ENCODE results near the gene HDAC2. TPM values are rescaled to one million over a fixed set of nuclear protein-coding genes. Genes with fewer than 3 reads are reported as not detected.

The HDAC2 gene
- total RNA-seq, 1 donor from 2014 or later: 128 TPM

DNA sequence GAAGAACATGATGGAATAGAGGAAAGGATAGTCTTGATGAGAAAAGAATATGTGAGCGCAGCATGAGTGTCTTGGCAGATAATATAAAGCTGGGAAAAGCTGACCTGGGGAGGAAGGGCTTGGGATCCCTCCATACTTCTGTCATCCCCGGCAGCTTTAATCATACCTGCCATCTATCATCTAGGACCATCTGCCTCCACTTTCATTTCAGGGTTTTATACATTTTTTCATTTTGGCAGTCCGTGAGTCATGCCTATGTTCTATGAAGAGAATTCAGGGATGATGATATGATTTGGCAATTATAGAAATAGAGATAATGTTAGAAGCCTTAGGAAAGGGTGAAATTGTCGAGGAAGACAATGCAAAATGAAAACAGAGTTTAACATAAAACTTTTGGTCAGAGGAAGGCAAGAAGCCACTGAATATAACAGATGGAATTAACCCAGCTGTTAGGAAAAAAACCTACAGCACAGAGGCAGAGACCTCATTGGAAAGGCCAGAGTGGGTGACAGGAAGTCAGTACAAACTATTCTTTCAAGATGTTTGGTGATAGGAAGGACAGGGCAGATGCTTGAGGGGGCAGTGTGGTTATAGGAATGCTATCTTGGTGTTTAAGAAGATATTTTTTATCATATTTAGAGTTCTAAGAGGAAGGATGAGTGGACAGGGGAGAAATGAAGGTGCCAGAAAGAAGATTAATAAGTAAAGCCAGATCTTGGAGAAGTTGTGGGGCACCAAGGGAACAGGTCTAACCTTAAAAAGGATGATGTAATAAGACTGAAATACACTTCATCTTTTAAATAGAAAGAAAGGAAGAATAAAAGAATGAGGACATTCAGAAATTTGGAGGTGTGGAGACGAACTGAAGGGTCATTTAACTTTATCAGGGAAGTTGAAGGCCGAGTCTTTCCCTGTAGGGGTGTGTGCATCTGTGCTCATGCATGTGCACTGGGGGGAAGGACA, 76.0 kb downstream of the HDAC2 start:
- intact Hi-C loops (cut with micrococcal nuclease): no loop called here

DNA sequence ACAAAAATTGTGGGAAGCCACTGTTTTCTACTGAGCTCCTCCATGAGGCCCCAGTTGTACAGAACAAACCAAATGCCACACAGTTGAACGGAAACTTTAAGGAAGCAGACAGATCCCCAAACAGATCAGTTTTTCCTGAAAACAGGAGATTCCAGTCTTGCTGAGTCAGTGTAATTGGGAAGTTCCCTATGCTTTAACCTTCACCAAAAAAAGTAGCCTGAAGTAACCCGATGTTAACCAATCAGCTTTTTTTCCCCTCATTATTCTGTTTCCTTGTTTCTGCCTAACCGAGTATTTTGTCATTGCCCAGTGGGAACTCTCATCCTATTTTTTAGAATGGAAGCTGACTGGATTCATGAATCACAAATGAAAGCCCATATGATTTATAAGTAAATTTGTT, 77.1 kb downstream of the HDAC2 start:
- Mint-ChIP-seq H3K4me1 (ENCODE audit: low read depth) (no peaks in the 10 kb centered on the region), H3K4me3 (no peak overlapping the region)
- no peak for DNase-seq (ENCODE audit: low spot score)

More for the DNA sequence above, 76.0 kb downstream of the HDAC2 start:
- Mint-ChIP-seq H3K9me3 (no peaks in the 10 kb centered on the region), H3K27me3 (ENCODE audit: insufficient read depth) (no peaks in the 10 kb centered on the region), H3K4me3 (no peak overlapping the region), H3K4me1 (ENCODE audit: low read depth) (no peaks in the 10 kb centered on the region), H3K27ac (no peak overlapping the region), H3K36me3 (ENCODE audit: low read depth) (no peaks in the 10 kb centered on the region)
- no peak for DNase-seq (ENCODE audit: low spot score)

DNA sequence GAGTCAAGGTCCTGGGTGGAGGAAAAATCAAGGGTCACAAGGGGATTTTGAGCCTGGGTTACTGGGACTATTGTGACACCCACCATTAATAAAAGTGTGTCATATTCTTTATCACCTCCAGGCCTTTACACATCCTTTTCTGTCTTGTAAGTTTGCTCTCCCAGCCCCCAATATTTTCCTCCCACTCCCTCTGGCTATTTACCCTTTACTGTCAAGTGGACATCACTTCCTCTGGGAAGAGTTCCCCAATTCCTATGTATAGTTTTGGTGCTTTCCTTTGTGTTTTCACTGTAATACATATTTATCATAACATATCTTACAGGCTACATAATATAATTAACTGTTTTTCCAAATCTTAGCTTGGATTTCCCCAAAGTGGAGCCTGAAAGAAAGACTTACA, 77.5 kb downstream of the HDAC2 start:
- H3K27ac Mint-ChIP-seq: no peak overlapping the region
- no peak overlapping the region for H3K4me3 Mint-ChIP-seq
- no peak for DNase-seq (ENCODE audit: low spot score)
- intact Hi-C loops (cut with micrococcal nuclease): no loop called here
- H3K4me1 Mint-ChIP-seq (ENCODE audit: low read depth): no peaks in the 10 kb centered on the region
- no peaks in the 10 kb centered on the region for H3K9me3 Mint-ChIP-seq
- H3K36me3 Mint-ChIP-seq (ENCODE audit: low read depth): no peaks in the 10 kb centered on the region
- no peaks in the 10 kb centered on the region for H3K27me3 Mint-ChIP-seq (ENCODE audit: insufficient read depth)

More for the DNA sequence above, 77.1 kb downstream of the HDAC2 start:
- Mint-ChIP-seq H3K27me3 (ENCODE audit: insufficient read depth) (no peaks in the 10 kb centered on the region), H3K9me3 (no peaks in the 10 kb centered on the region), H3K27ac (no peak overlapping the region), H3K36me3 (ENCODE audit: low read depth) (no peaks in the 10 kb centered on the region)
- intact Hi-C loops (cut with micrococcal nuclease): no loop called here

DNA sequence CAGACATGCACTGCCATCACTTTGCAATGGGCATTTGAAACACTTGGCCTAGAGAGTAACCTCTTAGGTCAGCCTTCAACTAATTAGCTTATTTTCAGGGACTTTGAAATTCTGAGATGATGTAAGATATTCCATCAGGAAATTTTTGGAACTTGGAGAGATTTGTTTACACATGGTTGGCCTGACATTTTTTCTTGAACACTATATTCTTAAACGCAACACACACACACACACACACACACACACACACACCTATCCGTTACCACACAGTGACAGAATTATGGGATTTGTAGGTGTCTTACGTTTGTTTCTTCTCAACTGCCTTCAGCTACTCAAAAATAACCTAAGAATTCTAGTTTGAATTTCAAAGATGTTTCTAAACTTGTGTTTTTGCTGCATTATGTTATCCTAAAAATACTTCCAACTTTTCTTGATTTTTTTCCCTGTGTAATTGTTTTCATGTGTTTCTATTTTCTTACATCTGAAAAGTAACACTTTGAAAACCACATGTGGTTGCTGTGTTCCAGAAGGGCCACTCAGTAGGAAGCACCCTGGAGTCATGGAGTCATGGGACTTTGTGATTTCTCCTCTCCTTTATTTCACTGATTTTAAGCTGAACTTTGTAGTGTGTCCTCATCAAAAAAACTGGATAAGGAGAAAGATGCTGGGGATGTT, 81.9 kb downstream of the HDAC2 start:
- Mint-ChIP-seq H3K4me1 (ENCODE audit: low read depth) (no peaks in the 10 kb centered on the region), H3K9me3 (no peaks in the 10 kb centered on the region), H3K36me3 (ENCODE audit: low read depth) (no peaks in the 10 kb centered on the region), H3K4me3 (no peak overlapping the region), H3K27ac (no peak overlapping the region), H3K27me3 (ENCODE audit: insufficient read depth) (peaks cover 3% of the 10 kb centered on the region)
- DNase-seq (ENCODE audit: low spot score): no peak
- intact Hi-C loops (cut with micrococcal nuclease): no loop called here

DNA sequence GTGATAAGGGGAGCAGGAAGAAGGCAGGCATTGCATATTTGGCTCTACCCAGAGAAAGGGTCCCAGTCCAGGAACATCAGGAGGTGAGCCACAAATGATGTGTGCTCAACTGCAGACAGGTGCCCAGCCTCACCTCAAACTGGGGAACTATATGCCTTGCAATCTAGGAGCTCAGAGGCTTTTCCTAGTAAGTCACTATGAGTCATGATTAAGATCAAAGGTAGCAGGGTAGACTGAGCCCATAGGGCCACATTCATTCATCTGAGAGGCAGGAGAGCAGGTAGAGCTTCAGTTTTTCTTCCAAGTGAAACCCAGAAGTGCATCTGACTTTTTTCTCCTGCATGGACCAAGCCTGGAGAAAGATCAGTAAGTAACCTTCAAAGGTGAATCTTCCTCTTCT, 82.5 kb downstream of the HDAC2 start:
- peaks cover 3% of the 10 kb centered on the region for H3K27me3 Mint-ChIP-seq (ENCODE audit: insufficient read depth)
- no peak overlapping the region for H3K4me3 Mint-ChIP-seq
- H3K36me3 Mint-ChIP-seq (ENCODE audit: low read depth): no peaks in the 10 kb centered on the region
- H3K9me3 Mint-ChIP-seq: no peaks in the 10 kb centered on the region
- intact Hi-C loops (cut with micrococcal nuclease): no loop called here
- no peak for DNase-seq (ENCODE audit: low spot score)
- no peaks in the 10 kb centered on the region for H3K4me1 Mint-ChIP-seq (ENCODE audit: low read depth)
- no peak overlapping the region for H3K27ac Mint-ChIP-seq

DNA sequence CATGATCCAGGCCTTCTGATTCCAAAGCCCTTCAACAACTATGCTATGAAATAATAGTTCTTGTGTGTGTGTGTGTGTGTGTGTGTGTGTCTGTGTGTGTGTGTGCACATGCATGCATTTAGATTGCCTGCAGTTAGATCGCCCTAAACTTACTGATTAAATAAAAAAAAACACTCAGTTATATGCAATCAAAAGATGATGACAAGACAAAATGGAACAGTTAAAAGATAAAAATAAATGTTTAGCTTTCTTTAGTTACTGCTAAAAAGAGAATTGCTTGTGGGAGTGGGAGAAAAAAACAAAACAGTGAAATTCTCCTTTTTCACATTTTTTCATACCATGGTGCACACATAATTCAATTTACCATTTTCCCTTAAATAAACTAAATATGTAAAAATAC, 84.4 kb downstream of the HDAC2 start:
- H3K27me3 Mint-ChIP-seq (ENCODE audit: insufficient read depth): peaks cover 3% of the 10 kb centered on the region
- no peak overlapping the region for H3K4me3 Mint-ChIP-seq
- H3K36me3 Mint-ChIP-seq (ENCODE audit: low read depth): no peaks in the 10 kb centered on the region
- intact Hi-C loops (cut with micrococcal nuclease): no loop called here
- no peaks in the 10 kb centered on the region for H3K4me1 Mint-ChIP-seq (ENCODE audit: low read depth)
- no peaks in the 10 kb centered on the region for H3K9me3 Mint-ChIP-seq
- H3K27ac Mint-ChIP-seq: no peak overlapping the region
- no peak for DNase-seq (ENCODE audit: low spot score)

DNA sequence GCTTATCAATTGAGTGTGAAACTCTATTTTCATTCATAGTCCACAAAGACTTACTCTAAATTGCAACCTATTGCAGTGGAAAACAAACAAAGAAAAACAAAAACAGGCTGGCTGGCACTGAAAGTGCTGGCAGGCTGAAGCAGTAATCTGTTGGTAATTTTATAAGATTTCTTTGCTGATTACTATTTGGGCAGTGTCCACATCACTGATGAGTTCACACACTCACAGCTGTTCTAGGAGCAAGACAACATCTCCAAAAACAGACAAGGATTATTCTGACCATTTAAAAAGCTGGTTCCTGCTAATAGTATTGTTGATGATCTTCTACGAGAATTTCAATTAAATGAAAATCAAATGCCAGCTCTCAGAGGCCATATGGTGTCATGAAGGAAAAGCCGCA, 86.9 kb downstream of the HDAC2 start:
- no peak for DNase-seq (ENCODE audit: low spot score)
- H3K4me1 Mint-ChIP-seq (ENCODE audit: low read depth): no peaks in the 10 kb centered on the region
- H3K9me3 Mint-ChIP-seq: no peaks in the 10 kb centered on the region
- H3K27ac Mint-ChIP-seq: no peak overlapping the region
- intact Hi-C loops (cut with micrococcal nuclease): no loop called here
- H3K27me3 Mint-ChIP-seq (ENCODE audit: insufficient read depth): peaks cover 11% of the 10 kb centered on the region
- H3K36me3 Mint-ChIP-seq (ENCODE audit: low read depth): no peaks in the 10 kb centered on the region
- H3K4me3 Mint-ChIP-seq: no peak overlapping the region

Other genes with a start within 250 kb of the HDAC2 start
- gene MARCKS, start 113.8 kb downstream of the HDAC2 start, total RNA-seq: 0.05 and 0.10 TPM in 2 replicates